K562 (cell line): ENCODE measurements around the gene CAMSAP3. TPM values are rescaled to one million over a fixed set of nuclear protein-coding genes. Genes with fewer than 3 reads are reported as not detected.
A peak's percentile ranks its signal among the peaks of the same experiment; 100 is the strongest.

Experiments
- BDP1 ChIP-seq: IDR thresholded peaks from 3 replicates; pipeline ENCODE4 v1.6.1; 2011; ENCODE audit not compliant: insufficient read length, insufficient read depth
- CTBP1 ChIP-seq: fragments of 450-650 bp; IDR thresholded peaks from 2 replicates; pipeline ENCODE4 v1.6.1; 2016; ENCODE audit warnings: borderline replicate concordance
- ELF1 ChIP-seq: fragments of 200-800 bp; sonication (Bioruptor generic); IDR thresholded peaks from 2 replicates; pipeline ENCODE4 v1.6.1; 2016; ENCODE audit warnings: missing genetic modification characterization, missing compliant biosample characterization
- KLF1 ChIP-seq: fragments of 450-650 bp; IDR thresholded peaks from 2 replicates; pipeline ENCODE4 v1.6.1; 2016; ENCODE audit warnings: missing genetic modification characterization, missing compliant biosample characterization
- NCOR1 ChIP-seq: fragments of 450-650 bp; IDR thresholded peaks from 2 replicates; pipeline ENCODE4 v1.6.1; 2016; ENCODE audit warnings: mild to moderate bottlenecking, moderate library complexity
- POLR2A ChIP-seq: fragments of 450-650 bp; conservative IDR thresholded peaks from 2 replicates; pipeline ENCODE4 v1.6.1; 2016
- RBFOX2 ChIP-seq: fragments of 200-400 bp; formaldehyde crosslinking; IDR thresholded peaks from 2 replicates; pipeline ENCODE4 v1.6.1; 2017; ENCODE audit warnings: low read depth, mild to moderate bottlenecking, low read length, moderate library complexity
- SNRNP70 ChIP-seq: fragments of 200-400 bp; formaldehyde crosslinking; optimal IDR thresholded peaks from 2 replicates; pipeline ENCODE3; 2017; ENCODE audit warnings: low read depth, low read length
- SOX6 ChIP-seq: fragments of 450-650 bp; IDR thresholded peaks from 2 replicates; pipeline ENCODE4 v1.6.1; 2014; ENCODE audit warnings: mild to moderate bottlenecking
- TAF1 ChIP-seq: IDR thresholded peaks from 2 replicates; pipeline ENCODE4 v1.6.1; 2011; ENCODE audit warnings: mild to moderate bottlenecking, low read length, moderate library complexity; ENCODE audit not compliant: insufficient read depth, control insufficient read depth, severe bottlenecking; ENCODE audit errors: extremely low read depth
- ZFX ChIP-seq: sonication (generic); formaldehyde crosslinking; IDR thresholded peaks from 2 replicates; pipeline ENCODE4 v1.8.0; 2022; ENCODE audit warnings: mild to moderate bottlenecking, missing genetic modification reagents, moderate library complexity
- ZKSCAN1 ChIP-seq: fragments of 150-350 bp; IDR thresholded peaks from 2 replicates; pipeline ENCODE4 v1.6.1; 2016; ENCODE audit warnings: low read depth, low read length
- polyA plus RNA-seq, 8 experiments: library from polyadenylated mRNA; depleted of rRNA in 4 of 8; stranded (reverse) in 5 of 8; unstranded in 3 of 8; fragments of >200 nt; fragmentation: Nextera tagmentation in 2 of 8; fragmentation: Illumina TruSeq in 1 of 8; extraction: Ambion mirVana in 2 of 8; extraction: Trizol in 1 of 8; gene quantifications; 2 replicates each; pipeline versions ENCODE4 v1.2.1 to v1.2.3, GENCODE V29; 2011 to 2014; ENCODE audit warnings: inconsistent platforms in 1 of 8, missing spikeins in 1 of 8
- total RNA-seq, 7 experiments: library from RNA; depleted of rRNA in 6 of 7; stranded (reverse); fragments of >200 nt in 6 of 7; fragmentation: Illumina TruSeq in 2 of 7; extraction: Trizol in 2 of 7; gene quantifications; 2 replicates each; pipeline versions ENCODE4 v1.2.1 to v1.2.3, GENCODE V29; 2011 to 2021; ENCODE audit warnings: low replicate concordance in 1 of 7
- TF ChIP-seq, protein P1 (sequence below): sonication (generic); formaldehyde crosslinking; IDR thresholded peaks from 2 replicates; pipeline ENCODE4 v1.8.1; 2023; ENCODE audit warnings: mild to moderate bottlenecking, missing genetic modification reagents
- TF ChIP-seq, protein P2 (sequence below): fragments of 200-800 bp; sonication (Bioruptor generic); IDR thresholded peaks from 2 replicates; pipeline ENCODE4 v1.6.1; 2017; ENCODE audit warnings: missing genetic modification characterization, missing compliant biosample characterization
- TF ChIP-seq, protein P3 (sequence below): fragments of 250-450 bp; sonication (Bioruptor Pico); IDR thresholded peaks from 2 replicates; pipeline ENCODE4 v1.4.0; 2020; ENCODE audit warnings: mild to moderate bottlenecking, moderate library complexity
- TF ChIP-seq, protein P4 (sequence below): sonication (generic); formaldehyde crosslinking; IDR thresholded peaks from 2 replicates; pipeline ENCODE4 v1.8.0; 2022; ENCODE audit warnings: missing genetic modification reagents, mild to moderate bottlenecking, moderate library complexity, borderline replicate concordance
- TF ChIP-seq, protein P5 (sequence below), 2 experiments: fragments of 450-650 bp; conservative IDR thresholded peaks; 2 replicates each; pipeline ENCODE4 v1.6.1; 2017; ENCODE audit warnings: mild to moderate bottlenecking in 2 of 2, moderate library complexity in 2 of 2

The CAMSAP3 gene
- total and polyA plus RNA-seq, 9 of the 15 experiments (the other 6 are each of a cell fraction or from before 2014, with no cell fraction given) = 0.01 to 0.89 (median 0.22) TPM; not detected in 1

DNA sequence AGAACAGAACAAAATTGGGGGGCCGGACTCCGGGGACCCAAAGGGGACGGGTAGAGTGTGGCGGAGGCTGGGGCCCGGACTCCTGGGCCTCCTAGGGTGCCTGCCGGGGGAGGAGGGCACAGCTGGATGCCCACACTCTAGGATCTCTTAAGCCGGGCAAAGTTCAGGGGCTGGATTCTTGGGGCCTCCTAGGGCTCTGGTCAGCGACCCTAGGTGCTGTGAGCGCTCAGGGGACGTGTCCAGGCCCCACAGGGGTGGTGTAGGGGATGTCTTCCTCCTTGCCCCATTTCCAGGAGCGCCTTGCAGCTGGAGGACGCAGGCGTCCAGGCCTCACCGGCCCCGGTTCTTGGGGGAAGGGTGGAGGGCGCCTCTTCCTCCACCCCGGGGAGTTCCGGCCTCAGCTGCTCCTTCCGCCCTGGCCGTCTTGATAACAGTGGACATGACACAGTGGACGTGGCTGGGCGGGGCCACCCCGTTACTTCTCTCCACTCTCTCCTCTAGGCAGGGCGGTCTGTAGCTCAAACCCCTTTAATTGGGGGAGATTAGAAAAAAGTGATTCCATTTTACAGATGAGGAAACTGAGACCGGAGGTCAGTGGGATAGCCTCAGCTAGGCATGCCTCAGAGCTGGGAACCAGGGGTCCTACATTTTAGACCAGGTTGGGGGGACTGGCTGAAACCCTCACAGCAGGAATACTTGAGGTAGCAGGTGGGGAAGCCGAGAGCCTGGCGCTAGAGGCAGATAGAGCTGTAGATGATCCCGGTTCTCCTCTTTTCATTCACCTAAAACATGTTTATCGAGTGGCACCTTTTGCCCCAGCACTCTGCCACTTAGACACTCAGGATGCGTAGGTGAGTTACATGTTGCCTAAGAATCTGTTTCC is 42.0 kb downstream of the CAMSAP3 start (continued):
- TF ChIP-seq, protein P1, sequence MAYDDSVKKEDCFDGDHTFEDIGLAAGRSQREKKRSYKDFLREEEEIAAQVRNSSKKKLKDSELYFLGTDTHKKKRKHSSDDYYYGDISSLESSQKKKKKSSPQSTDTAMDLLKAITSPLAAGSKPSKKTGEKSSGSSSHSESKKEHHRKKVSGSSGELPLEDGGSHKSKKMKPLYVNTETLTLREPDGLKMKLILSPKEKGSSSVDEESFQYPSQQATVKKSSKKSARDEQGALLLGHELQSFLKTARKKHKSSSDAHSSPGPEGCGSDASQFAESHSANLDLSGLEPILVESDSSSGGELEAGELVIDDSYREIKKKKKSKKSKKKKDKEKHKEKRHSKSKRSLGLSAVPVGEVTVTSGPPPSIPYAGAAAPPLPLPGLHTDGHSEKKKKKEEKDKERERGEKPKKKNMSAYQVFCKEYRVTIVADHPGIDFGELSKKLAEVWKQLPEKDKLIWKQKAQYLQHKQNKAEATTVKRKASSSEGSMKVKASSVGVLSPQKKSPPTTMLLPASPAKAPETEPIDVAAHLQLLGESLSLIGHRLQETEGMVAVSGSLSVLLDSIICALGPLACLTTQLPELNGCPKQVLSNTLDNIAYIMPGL = peak; percentile 74; the same call in 1 of the 2 replicates
- TF ChIP-seq TAF1 (peak; percentile 60), NCOR1 (peak; percentile 46; the same call in 1 of the 2 replicates), ELF1 (tag) (peak; percentile 9; the same call in 1 of the 2 replicates), ZKSCAN1 (no peak), POLR2A (peak; percentile 84), CTBP1 (no peak; the same call in 1 of the 2 replicates), RBFOX2 (peak; percentile 84), BDP1 (no peak), KLF1 (tag) (0 out of 2 replicates have a peak, but pooled peaks have one; percentile 27), SOX6 (peak; percentile 54), SNRNP70 (no peak), ZFX (peak; percentile 72)
- TF ChIP-seq, protein P2, sequence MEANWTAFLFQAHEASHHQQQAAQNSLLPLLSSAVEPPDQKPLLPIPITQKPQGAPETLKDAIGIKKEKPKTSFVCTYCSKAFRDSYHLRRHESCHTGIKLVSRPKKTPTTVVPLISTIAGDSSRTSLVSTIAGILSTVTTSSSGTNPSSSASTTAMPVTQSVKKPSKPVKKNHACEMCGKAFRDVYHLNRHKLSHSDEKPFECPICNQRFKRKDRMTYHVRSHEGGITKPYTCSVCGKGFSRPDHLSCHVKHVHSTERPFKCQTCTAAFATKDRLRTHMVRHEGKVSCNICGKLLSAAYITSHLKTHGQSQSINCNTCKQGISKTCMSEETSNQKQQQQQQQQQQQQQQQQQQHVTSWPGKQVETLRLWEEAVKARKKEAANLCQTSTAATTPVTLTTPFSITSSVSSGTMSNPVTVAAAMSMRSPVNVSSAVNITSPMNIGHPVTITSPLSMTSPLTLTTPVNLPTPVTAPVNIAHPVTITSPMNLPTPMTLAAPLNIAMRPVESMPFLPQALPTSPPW (CRISPR knock-in tag) = peak; percentile 4
- TF ChIP-seq, protein P3, sequence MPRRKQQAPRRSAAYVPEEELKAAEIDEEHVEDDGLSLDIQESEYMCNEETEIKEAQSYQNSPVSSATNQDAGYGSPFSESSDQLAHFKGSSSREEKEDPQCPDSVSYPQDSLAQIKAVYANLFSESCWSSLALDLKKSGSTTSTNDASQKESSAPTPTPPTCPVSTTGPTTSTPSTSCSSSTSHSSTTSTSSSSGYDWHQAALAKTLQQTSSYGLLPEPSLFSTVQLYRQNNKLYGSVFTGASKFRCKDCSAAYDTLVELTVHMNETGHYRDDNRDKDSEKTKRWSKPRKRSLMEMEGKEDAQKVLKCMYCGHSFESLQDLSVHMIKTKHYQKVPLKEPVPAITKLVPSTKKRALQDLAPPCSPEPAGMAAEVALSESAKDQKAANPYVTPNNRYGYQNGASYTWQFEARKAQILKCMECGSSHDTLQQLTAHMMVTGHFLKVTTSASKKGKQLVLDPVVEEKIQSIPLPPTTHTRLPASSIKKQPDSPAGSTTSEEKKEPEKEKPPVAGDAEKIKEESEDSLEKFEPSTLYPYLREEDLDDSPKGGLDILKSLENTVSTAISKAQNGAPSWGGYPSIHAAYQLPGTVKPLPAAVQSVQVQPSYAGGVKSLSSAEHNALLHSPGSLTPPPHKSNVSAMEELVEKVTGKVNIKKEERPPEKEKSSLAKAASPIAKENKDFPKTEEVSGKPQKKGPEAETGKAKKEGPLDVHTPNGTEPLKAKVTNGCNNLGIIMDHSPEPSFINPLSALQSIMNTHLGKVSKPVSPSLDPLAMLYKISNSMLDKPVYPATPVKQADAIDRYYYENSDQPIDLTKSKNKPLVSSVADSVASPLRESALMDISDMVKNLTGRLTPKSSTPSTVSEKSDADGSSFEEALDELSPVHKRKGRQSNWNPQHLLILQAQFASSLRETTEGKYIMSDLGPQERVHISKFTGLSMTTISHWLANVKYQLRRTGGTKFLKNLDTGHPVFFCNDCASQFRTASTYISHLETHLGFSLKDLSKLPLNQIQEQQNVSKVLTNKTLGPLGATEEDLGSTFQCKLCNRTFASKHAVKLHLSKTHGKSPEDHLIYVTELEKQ (CRISPR knock-in tag) = no peak
- TF ChIP-seq, protein P4, sequence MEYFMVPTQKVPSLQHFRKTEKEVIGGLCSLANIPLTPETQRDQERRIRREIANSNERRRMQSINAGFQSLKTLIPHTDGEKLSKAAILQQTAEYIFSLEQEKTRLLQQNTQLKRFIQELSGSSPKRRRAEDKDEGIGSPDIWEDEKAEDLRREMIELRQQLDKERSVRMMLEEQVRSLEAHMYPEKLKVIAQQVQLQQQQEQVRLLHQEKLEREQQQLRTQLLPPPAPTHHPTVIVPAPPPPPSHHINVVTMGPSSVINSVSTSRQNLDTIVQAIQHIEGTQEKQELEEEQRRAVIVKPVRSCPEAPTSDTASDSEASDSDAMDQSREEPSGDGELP = peak; percentile 93
- TF ChIP-seq, protein P5, sequence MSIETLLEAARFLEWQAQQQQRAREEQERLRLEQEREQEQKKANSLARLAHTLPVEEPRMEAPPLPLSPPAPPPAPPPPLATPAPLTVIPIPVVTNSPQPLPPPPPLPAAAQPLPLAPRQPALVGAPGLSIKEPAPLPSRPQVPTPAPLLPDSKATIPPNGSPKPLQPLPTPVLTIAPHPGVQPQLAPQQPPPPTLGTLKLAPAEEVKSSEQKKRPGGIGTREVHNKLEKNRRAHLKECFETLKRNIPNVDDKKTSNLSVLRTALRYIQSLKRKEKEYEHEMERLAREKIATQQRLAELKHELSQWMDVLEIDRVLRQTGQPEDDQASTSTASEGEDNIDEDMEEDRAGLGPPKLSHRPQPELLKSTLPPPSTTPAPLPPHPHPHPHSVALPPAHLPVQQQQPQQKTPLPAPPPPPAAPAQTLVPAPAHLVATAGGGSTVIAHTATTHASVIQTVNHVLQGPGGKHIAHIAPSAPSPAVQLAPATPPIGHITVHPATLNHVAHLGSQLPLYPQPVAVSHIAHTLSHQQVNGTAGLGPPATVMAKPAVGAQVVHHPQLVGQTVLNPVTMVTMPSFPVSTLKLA (conservative IDR thresholded peaks at IDR 0.05) = peak in 1 of 2 experiments; percentile 13; a peak in 2 of 4 replicates
